T47D (cell line): ENCODE data around the gene TLK2.
"Not testable (repeated sequence)": the region's sequence is repeated elsewhere in the genome, so short reads cannot be mapped to it uniquely, and the experiment has no call there.

Source experiments
- DNase-seq, 2 experiments: peaks; one replicate each; pipeline versions ENCODE4 v3.0.0 to v3.0.0-alpha.2; 2011 to 2012; ENCODE audit warnings: low read depth in 1 of 2, low spot score in 1 of 2
- JUND ChIP-seq: IDR thresholded peaks from 2 replicates; pipeline ENCODE4 v1.6.1; 2012; ENCODE audit warnings: low read depth
- in situ Hi-C: cut with HindIII; loops from 2 replicates; pipeline ENCODE4 v1.10.0; 2016; ENCODE audit warnings: low sequenced_read_pairs, low pct_unique_long_range_greater_than_20kb

TLK2 gene

GRCh38 chr17:62536557-62536956, 57.9 kb downstream of the TLK2 start:
- in situ Hi-C loops, DNase-seq: not testable (repeated sequence)

GRCh38 chr17:62541073-62541472, 62.4 kb downstream of the TLK2 start:
- in situ Hi-C loops, DNase-seq: not testable (repeated sequence)

- DNase-seq, in situ Hi-C loops: not testable (repeated sequence)
Observed at GRCh38 chr17:62543278-62543775, 64.7 kb downstream of the TLK2 start.

- DNase-seq, in situ Hi-C loops: not testable (repeated sequence)
Observed at GRCh38 chr17:62546066-62546465, 67.4 kb downstream of the TLK2 start.

- in situ Hi-C loops = not testable (repeated sequence)
- peak in 1 of 2 experiments; percentile 69 for DNase-seq
Observed at GRCh38 chr17:62552851-62553659, 74.4 kb downstream of the TLK2 start.

- DNase-seq, in situ Hi-C loops: not testable (repeated sequence)
Observed at GRCh38 chr17:62557532-62557931, 78.9 kb downstream of the TLK2 start.

- peak in 1 of 2 experiments; percentile 76 for DNase-seq
- in situ Hi-C loops = not testable (repeated sequence)
Observed at GRCh38 chr17:62558941-62559340, 80.3 kb downstream of the TLK2 start.

- DNase-seq, in situ Hi-C loops: not testable (repeated sequence)
Observed at GRCh38 chr17:62560971-62561370, 82.3 kb downstream of the TLK2 start.

- in situ Hi-C loops = no loop called here
- peak in 1 of 2 experiments; percentile 67 for DNase-seq
- no peak for TF ChIP-seq JUND
Observed at GRCh38 chr17:62562656-62563055, 84.0 kb downstream of the TLK2 start.

GRCh38 chr17:62565817-62566216, 87.2 kb downstream of the TLK2 start:
- in situ Hi-C loops = no loop called here
- no peak for TF ChIP-seq JUND
- no peak for DNase-seq

GRCh38 chr17:62566996-62567578, 88.5 kb downstream of the TLK2 start:
- in situ Hi-C loops = no loop called here
- DNase-seq = no peak
- no peak for TF ChIP-seq JUND

GRCh38 chr17:62572488-62572887, 93.9 kb downstream of the TLK2 start:
- DNase-seq = no peak
- TF ChIP-seq JUND = no peak
- in situ Hi-C loops = no loop called here

GRCh38 chr17:62572888-62573401, 94.3 kb downstream of the TLK2 start:
- in situ Hi-C loops = no loop called here
- no peak for DNase-seq
- no peak for TF ChIP-seq JUND
